AG20443 (cell line): Measurements from ENCODE around the gene GZMM.

Experiments
- DNase-seq: peaks from one replicate; pipeline ENCODE4 v3.0.0; 2012; ENCODE audit warnings: low spot score, mixed read lengths

GZMM gene

DNA sequence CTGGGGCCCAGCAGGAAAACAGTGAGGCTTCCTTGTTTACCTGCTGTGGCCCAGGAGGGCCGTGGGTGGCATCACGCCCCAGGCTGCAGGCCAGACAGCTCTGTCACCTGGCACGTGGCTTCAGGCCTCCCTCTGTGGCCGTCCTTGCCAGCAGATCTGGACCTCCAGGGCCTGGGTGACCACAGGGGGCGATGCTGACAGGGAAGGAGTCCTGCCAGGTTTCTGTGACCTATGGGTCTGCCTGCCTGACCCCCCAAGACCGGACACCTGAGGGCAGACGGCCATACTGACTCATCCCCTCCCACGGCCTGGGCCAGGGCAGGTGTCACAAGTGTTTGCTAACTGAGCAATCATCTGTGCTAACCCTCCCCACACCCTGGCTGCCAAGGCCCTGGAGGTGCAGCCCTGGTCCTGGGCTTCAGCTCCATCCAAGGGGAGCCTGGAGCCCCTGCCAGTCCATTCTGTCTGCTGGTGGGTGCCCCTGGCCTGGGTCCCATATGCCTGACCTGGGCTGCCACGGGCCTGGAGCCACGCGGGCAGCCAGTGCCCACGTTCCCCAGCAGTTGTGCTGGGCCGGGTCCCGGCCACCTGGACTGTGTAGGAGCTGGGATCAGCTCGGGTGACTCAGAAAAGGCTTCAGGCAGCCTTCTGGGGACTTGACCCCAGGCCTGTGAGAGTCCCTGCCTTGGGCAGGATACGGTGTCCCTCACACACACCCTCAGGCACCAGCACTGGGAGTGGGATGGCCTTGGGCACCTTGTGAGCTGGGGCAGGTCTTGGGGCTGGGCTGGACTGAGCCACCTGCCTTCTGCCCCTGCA lies 8.6 kb upstream of the GZMM start:
- DNase-seq: no peak

DNA sequence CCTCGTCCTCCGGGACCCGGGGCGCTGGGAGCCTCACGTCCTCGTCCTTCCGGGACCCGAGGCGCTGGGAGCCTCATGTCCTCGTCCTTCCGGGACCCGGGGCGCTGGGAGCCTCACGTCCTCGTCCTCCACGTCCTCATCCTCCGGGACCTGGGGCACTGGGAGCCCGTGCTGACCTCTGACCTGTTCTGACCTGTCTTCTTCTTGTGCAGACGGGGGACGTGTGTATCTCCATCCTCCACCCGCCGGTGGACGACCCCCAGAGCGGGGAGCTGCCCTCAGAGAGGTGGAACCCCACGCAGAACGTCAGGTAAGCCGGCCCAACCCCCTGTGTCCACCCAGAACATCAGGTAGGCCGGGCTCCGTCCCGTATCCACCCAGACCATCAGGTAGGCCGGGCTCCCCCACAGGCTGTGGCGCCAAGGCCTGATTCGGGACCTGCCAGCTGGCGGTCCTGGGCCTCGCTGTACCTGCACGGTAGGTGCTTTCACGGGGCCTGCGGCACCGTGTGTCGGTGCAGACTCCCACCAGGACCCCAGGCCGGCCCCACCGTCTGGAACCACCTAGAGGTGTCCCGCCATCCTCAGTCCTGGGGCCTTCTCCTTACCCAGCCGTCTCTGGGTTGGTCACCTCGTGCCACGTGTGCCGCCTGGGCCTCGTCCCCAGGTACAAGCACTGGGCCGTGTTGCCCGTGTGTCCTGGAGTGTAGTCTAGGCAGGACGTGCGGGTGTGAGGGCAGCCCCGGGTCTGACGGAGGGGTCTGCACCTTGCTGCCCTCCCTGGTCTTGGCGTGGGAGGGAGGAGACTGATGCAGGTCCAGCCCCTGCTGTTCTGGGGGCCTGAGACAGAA lies 7.6 kb upstream of the GZMM start:
- DNase-seq: no peak

DNA sequence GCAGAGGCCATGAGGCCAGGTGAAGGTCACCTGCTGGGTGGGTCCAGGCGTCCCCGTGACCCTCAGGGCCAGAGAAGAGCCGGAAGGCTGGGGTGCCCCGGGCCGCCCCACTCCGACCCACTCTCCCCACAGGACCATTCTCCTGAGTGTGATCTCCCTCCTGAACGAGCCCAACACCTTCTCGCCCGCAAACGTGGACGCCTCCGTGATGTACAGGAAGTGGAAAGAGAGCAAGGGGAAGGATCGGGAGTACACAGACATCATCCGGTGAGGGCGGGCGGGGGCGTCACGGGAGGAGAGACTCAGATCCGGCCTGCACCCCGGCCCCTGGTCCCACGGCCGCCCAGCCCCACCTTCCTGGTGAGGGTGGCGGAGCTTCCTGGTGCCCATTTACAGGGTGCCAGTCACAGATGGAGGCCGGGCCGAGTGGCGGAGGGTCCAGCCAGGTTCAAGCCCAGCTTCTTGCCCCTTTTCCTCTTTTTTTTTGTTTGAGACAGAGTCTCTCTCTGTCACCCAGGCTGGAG lies 6.9 kb upstream of the GZMM start:
- DNase-seq: no peak

DNA sequence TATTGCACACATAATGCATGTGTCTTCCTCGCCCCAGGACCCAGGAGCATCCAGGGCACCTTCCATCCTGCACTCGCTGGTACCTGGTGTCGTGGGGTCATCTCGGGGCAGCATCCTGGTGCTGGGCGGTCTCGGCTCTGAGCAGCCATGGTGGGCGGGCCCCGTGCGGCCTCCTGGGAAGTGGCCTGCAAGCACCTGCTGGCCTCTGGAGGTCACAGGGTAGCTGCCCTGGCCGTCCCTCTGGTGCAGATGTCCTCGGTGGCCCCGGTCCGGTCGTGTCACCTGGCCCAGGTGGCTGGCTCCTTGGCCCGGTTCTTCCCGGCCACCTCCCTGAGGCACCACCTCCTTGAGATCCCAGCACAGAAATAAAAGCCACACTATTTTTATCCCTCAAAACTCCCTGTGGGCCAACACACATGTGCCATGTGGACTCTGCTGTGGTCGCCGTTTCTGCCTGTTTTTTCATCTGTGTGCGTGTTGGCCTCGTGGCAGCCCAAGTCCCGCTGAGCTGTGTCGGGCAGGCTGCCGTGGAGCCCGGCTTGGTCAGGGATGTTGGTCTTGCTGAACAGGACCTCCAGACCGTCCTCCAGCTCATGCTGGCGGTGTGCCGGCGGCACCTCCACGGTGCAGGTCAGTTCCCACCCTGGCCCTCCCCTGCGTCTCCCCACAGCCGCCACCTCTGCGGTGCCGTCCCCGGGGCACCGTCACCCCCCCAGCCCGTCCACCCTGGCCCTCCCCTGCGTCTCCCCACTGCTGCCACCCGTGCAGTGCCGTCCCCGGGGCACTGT lies 5.0 kb upstream of the GZMM start:
- no peak for DNase-seq

DNA sequence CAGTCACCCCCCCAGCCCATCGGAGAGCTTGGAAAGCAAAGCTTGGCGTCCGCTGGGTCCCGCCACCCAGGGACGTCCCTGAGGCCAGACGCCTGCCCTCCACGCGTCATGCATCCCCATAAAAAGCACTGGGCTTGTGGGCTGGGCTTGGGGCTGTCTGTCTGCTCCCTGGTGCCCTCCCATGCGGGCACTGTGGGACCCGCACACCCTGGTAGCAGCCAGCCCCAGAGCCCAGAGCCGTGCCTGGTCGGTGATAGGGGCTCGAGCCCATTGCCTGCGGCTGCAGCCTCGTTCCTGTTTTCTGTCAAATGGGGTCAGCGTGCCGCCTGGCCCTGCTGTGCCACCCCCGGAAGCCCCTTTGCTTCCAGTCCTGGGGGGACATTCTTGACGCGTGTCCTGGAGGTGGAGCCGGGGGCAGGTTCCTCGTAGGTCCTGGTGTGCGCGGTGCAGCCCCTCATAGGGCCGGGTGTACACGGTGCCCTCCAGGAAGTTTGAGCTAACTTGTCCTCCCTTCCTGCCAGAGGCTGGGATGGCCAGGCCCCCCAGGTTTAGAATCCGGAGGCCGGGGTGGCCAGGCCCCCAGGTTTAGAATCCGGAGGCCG lies 4.3 kb upstream of the GZMM start:
- DNase-seq: no peak

DNA sequence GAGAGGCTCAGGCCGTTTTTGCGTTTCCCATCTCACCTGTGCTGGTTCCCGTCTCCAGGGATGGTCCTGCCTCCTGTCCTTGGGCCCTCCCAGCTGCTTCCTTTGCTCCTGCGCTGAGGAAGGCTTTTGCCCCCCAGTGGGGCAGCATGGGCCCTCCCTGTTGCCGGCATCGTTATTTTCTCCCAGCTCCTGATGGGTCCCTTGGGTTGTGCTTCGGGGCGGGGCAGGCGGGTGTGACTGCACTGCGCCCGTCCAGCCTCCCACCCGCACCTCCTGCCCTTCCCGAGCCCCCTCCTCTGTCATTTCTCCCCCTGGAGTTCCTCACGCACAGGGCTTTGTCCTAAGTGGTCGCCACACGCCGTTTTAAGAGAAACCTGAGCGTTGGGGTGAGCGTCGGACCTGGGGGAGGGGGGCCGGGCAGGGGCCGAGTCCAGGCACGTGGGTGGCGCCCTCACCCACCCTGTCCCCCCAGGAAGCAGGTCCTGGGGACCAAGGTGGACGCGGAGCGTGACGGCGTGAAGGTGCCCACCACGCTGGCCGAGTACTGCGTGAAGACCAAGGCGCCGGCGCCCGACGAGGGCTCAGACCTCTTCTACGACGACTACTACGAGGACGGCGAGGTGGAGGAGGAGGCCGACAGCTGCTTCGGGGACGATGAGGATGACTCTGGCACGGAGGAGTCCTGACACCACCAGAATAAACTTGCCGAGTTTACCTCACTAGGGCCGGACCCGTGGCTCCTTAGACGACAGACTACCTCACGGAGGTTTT lies 2.8 kb upstream of the GZMM start:
- DNase-seq: no peak

DNA sequence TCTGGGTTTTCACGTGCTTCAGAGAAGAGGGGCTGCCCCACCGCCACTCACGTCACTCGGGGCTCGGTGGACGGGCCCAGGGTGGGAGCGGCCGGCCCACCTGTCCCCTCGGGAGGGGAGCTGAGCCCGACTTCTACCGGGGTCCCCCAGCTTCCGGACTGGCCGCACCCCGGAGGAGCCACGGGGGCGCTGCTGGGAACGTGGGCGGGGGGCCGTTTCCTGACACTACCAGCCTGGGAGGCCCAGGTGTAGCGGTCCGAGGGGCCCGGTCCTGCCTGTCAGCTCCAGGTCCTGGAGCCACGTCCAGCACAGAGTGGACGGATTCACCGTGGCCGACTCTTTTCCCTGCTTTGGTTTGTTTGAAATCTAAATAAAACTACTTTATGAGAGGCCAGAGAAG lies 2.2 kb upstream of the GZMM start:
- no peak for DNase-seq

DNA sequence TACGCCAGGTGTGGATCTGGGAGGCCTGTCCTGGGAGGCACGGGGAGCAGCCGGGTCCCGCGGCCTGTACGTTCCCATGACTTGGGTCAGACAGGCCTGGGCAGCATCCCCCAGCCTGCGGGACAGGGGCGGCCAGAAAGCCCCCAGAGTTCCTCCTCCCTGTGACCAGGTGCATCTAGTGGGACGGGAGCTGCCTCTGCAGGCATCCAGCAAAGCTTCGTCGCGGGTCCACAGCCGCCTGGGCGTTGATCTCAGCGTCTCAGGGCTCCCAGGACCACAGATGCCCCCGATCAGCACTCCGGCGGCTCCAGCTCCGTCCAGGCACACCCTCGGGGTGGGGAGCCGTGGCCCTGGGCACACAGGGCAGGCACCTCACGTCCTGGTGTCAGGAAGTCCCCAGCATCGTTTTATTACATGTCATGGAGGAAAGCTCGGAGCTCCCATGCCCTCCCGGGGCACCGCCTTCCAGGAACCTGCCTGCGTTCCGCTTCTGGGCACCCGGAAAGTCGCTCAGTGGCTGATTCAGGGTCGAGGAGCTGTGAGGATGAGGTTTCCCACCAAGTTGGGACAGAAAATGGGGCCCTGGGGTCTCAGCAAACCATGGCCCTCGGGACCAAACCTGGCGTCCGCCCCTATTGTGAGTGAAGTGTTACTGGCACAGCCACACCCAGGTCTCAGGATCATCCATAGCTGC lies 1.5 kb upstream of the GZMM start:
- DNase-seq: no peak

DNA sequence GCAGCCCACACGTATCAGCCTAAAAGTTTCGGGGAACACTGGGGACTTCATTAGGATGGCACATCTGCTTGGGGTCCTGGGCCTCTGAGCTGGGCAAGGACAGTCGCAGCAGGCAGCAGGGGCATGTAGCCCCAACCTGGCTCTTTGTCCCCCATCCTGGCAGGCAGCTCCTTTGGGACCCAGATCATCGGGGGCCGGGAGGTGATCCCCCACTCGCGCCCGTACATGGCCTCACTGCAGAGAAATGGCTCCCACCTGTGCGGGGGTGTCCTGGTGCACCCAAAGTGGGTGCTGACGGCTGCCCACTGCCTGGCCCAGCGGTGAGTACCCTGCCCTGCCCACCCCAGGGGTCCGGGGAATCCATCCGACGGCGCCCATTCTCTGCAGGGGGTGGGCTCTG lies 3.3 kb downstream of the GZMM start:
- DNase-seq: no peak

DNA sequence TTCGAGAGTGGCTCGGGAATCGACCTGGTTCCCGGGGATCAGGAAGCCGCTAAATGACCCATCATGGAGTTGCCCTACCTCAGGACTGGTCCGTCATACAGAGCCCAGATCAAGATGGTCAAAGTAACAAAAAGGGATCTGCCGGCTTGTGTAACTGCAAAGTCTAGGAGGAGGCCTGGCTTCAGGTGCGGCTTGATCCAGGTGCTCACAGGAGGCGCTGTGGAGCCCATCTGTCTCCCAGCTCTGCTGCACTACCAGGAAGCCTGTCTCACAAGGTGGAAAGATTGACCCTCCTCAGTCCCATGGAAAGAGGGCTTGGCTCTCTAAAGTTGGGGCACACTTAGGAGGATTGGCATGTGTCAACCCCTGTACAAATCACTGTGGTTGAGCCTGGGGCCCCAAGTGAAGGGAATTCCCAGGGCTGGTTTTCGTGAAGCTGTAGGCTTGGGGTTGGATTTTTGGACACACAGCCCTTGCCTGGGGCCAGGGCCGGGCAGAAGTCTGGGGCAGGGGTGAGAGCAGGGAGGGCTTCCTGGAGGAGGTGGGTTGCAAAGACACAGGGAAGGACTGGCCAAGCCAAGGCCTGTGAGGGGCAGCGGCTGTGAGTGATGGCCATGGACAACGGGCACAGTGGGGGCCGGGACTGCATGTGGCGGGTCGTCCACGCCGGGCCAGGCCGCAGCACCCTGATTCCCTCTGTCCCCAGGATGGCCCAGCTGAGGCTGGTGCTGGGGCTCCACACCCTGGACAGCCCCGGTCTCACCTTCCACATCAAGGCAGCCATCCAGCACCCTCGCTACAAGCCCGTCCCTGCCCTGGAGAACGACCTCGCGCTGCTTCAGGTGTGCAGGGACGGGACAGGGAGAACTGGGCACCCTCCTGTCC lies 4.2 kb downstream of the GZMM start:
- no peak for DNase-seq

DNA sequence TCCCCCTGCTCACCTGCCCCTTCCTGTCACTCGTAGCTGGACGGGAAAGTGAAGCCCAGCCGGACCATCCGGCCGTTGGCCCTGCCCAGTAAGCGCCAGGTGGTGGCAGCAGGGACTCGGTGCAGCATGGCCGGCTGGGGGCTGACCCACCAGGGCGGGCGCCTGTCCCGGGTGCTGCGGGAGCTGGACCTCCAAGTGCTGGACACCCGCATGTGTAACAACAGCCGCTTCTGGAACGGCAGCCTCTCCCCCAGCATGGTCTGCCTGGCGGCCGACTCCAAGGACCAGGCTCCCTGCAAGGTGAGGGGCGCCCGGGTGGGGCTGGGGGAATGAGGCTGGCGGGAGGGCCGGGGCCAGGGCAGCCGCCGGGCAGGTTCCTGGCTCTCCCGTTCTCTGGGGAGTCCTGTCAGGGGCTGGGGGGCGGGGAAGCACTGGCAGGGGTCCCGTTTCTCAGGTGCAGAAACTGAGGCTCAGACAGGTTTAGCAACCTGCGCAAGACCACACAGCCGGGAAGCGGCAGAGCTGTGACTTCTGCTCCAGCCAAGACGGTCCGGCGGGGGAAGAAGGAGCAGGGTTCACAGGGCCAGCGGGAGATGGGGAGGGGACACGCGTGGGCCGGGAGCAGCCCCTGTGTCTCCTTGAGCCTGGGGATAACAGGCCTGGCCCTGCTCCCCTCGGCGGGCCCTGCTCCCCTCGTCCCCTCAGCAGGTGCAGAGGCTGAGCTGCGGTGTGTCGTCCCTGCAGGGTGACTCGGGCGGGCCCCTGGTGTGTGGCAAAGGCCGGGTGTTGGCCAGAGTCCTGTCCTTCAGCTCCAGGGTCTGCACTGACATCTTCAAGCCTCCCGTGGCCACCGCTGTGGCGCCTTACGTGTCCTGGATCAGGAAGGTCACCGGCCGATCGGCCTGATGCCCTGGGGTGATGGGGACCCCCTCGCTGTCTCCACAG lies 5.3 kb downstream of the GZMM start:
- DNase-seq: no peak

DNA sequence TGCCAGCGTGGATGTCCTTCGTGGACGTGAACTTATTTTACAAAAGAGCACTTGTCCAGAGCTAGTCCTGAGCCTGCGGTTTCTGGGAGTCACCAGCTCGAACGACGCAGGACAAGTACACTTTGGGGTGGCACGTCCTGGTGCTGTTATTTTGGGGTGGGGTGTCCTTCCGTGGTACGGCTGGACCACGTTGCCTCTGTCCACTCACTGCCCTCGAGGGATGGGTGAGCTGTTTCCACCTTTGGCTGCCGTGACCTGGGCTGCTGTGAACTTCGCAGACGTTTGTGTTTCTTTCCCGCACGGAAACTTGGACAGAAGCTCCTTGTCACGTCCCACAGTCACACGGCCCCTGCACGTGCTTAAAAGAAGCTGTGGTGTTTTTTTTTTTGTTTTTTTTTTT lies 11.0 kb downstream of the GZMM start:
- DNase-seq: no peak

DNA sequence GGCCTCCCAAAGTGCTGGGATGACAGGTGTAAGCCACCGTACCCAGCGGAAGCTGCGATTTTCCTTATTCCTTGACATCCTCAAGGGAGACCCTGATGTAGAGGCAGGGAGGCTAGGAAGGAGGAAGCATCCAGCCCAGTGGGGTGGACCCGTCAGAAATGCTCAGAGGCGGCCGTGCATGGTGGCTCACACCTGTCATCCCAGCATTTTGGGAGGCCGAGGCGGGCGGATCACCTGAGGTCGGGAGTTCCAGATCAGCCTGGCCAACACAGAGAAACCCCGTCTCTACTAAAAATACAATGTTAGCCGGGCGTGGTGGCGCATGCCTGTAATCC lies 11.6 kb downstream of the GZMM start:
- no peak for DNase-seq

DNA sequence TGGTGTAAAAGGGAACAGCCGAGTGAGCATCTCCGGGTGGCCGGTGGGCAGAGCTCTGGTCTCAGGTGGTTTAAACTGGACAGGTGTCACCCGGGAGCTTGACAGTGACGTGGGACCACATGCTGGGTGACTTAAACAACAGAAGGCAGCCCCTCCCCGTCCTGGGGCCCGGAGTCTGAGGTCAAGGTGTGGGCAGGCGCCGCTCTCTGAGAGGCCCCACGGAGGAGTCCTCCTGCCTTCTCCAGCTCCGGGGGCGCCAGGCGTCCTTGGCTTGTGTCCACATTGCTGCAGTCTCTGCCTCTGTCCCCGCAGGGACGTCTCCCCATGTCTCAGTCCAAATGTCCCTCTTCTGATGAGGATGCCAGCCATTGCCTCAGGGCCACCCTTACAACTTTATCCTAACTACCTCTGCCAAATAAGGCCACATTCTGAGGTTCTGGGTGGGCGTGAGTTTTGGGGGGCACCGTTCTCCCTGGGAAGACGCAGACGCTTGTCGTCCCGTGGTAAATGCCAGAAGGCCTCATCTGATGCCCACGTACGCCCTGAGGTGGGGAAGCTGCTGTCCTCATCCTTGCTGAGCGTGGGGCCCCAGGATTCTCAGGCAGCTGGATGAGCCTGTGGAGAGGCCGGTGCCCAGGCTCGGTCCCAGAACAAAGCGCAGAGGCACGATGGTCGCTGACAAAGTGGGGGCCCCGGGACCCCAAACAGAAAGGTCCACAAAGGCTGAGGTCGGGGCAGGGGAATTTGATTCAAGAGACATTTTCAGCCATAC lies 12.9 kb downstream of the GZMM start:
- no peak for DNase-seq

DNA sequence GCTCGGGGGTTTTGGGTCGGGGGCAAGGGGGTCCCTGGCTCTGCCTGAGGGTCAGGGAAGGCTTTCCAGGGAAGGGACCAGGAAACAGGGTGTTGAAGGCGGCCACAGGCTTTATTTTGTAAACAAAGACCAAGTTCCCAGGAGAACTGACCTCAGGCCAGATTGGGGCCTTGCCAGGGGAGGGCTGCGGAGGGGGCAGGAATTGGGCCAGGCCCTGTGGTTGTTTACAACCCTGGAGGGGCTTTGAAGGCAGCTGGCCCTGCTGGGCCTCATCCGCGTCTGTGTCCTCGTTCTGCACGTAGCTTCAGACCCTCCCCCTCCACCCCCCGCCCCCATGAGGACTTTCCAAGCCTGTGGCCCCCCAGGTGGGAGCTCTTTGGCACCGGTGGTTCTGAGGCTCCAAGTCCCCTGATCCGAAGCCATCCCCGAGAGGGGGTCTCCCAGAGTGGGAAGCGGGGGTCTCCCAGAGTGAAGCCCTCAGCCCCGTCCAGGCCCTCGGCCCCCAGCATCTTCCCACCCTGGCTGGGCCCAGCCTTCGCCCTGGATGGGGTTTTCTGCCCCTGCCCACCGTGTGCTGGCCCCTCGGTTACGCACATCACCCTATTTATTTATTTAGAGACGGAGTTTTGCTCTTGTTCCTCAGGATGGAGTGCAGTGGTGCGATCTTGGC lies 15.1 kb downstream of the GZMM start:
- DNase-seq: no peak

DNA sequence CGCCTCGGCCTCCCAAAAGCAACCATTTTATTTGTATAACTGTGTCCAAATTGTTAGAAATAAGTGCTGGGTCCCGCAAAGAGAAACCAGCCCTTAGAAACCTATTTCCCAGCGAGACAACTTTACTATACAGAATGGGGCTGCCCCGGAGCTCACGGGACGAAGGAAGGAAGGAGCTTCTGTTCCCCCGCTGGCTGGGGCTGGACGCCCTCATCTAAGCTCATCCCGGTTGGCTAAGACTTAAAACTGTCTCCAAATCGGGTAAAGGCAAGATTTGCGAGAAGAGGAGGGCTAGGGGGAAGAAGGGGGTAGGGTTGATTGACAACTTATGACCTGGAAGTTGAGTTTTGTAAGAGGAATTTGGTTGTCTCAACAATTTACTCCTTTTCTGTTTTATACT lies 16.3 kb downstream of the GZMM start:
- no peak for DNase-seq

DNA sequence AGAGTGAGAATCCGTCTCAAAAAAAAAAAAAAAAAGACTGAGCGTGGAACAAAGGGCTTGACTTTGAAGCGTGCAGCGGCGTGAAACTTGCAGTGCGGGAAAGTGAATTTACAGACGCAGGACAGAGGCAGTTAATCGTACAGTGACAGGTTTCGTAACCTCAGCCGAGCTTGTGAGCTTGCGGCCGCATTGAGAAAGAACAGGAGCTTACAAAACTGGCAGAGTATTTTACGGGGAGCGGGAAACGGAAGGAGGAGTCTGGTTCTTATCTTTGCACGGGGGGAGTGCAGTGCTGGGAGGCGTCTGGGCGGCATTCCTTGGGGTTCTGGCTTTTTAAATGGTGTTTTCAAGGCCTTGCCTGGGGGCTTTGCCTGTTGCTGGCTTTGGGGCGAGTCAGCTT lies 22.6 kb downstream of the GZMM start:
- no peak for DNase-seq
